GM21825 (cell line): ENCODE measurements around the gene SNRNP48.

ENCODE experiments used
- ATAC-seq: cut with Tn5 transposase; IDR thresholded peaks from one replicate; pipeline ENCODE4 v1.9.1; 2021; ENCODE audit warnings: mild to moderate bottlenecking, moderate library complexity; ENCODE audit not compliant: unreplicated experiment

SNRNP48 gene, protein sequence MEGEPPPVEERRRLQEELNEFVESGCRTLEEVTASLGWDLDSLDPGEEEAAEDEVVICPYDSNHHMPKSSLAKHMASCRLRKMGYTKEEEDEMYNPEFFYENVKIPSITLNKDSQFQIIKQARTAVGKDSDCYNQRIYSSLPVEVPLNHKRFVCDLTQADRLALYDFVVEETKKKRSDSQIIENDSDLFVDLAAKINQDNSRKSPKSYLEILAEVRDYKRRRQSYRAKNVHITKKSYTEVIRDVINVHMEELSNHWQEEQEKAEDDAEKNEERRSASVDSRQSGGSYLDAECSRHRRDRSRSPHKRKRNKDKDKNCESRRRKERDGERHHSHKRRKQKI

DNA sequence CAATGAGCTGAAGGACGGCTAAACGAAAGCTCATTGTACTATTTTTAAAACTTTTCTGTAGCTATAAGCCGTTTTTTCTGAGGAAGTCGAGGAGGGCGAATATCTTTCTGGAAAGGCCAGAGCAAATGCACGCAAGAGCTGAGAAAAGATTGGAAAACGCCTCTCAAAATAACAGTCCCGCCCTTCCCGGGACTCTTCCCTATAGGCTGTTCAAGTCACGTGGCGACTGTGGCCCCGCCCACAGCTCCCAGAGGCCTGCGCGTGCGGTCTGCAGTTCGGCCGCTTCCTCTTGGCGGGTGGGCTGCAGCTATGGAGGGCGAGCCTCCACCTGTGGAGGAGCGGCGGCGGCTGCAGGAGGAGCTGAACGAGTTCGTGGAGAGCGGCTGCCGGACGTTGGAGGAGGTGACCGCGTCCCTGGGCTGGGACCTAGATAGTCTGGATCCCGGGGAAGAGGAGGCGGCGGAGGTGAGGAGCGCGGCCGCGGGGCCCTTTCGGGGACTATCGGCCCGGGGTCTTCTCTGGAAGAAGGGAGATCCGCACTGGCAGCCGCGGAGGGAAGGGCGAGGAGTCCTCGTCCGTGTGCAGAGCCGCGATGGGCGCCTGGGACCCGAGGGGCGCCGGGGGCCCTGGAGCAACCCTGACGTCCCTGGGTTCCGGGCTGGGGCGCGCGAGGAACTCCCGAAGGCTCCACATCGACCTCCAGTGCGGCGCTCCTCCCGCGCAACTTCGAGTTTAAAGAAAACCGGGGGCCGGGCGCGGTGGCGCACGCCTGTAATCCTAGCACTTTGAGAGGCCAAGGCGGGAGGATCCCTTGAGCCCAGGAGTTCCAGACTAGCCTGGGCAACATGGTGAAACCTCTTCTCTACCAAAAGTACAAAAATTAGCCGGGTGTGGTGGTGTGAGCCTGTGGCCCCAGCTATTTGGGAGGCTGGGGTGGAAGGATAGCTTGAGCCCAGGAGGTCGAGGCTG, at the start of gene SNRNP48:
SNRNP48 (plus strand) TSS at position 250 of the 969 bp plus-strand sequence; CDS start at position 310, 60 bp downstream.
- peak; percentile 100 for ATAC-seq

DNA sequence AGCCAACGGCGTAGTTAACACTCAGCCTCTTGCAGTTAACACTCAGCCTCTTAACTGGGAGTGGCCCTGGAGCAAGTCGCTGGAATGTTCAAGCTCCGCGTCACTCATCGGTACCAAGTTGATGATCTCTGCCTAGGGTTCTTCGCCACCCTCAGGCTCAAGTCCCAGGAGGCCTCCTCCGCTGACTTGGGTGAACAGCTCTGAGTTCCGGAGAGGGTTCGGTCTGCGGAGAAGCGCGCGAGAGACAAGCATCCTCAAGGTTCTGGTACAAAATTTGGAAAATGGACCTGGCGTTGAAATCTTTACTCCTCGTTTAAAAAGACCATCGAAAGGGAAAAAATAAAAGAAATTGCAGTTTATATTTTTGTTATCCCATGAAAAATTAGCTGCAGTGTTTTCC, 49.4 kb upstream of the SNRNP48 start:
- ATAC-seq: no peak

DNA sequence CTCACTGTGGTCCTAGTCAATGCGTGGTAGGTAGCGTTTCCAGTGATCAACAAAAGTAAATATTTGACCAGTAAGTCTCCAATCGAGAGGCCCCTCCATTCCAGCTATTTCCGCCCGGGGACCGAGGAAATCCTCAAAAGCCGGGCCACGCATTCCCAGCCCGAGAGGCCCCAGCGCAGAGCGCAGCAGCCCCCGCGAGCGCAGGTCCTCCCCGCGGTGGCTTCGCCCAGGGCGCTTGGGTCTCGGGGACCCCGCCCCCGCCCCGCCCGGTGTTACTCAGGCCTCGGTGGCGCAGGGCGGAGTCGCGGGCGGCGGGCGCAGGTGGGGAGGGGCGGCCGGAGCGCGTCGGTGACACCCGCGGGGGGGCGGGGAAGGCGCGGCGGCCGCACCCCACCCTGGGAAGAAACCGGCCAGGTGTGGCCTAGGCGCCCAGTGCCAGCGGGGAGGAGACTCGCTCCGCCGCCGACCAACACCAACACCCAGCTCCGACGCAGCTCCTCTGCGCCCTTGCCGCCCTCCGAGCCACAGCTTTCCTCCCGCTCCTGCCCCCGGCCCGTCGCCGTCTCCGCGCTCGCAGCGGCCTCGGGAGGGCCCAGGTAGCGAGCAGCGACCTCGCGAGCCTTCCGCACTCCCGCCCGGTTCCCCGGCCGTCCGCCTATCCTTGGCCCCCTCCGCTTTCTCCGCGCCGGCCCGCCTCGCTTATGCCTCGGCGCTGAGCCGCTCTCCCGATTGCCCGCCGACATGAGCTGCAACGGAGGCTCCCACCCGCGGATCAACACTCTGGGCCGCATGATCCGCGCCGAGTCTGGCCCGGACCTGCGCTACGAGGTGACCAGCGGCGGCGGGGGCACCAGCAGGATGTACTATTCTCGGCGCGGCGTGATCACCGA, 48.6 kb upstream of the SNRNP48 start, which contains the start of gene DSP:
DSP (plus strand) TSS at position 497 of the 890 bp plus-strand sequence; CDS start at position 742, 245 bp downstream.
- ATAC-seq: no peak

DNA sequence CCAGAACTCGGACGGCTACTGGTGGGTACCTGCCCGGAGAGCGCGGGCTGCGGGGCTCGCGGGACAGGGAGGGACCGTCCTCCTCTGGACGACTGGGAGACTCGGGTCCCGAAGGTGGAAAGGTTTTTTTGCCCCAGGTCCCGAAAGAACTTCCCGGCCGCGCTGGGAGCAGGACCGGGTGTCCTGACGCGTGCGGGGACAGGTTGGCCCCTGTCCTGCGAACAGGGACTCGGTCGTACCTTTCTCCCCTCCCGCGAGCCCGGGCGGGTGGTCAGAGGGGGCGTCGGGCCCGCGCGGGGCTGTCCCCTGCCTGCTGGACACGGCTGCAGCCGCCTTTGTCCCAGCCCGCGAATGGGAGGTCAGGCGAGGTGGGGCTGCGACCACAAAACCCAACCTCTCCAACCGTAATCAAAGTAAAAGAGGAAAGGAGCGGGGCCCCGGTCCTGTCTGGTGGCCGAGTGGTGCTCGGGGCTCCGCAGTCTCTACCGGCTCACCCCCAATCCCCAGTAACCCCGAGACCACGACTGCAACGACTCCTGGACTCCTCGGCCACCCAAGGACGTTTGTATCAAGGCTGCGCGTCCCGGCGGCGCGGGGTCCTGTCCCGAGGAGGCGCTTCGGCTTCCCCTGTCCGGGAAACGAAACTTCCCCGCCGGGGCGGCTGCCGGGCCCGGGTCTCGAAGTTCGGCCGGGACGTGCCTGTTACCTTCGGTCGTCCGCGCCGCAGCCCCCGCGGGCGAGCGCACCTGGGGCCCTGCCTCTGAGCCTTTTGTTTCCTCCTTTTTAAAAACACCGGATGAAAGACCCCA, 47.7 kb upstream of the SNRNP48 start:
- ATAC-seq: no peak

DNA sequence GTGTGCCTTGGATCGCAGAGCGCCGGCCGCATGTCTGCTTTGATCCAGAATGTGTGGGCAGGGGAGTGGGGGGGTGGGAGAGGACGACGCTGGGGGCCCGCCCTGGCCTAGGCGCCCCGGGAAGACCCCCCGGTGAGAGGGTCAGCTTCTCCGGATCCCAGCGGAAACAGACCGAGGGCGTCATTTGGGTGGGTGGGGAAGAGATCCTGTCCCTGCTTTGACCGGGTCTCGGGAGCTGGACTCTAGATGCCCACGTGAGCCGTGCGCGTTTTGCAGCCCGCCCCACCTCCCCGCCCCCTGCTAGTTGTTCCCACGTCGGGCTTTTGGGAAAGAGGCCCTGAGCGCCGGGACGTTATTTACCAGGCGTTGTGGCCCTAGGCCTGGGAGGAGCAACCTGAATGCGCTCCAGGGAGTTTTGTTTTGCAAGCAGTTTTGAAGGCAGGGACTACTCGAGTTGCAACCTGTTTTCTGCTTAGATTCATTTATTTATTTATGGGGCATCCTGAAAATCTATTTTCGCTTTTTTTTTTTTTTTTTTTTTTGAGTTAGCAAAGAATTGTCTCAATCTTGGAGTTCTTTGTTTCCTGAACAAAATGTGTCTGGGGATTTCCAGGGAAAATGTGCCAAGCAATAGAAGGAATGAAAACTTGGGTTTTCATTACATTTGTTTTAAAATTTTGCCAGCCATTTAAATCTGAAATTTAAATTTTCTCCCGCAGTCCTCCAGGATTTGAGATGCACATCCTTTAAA, 46.9 kb upstream of the SNRNP48 start:
- ATAC-seq: no peak

DNA sequence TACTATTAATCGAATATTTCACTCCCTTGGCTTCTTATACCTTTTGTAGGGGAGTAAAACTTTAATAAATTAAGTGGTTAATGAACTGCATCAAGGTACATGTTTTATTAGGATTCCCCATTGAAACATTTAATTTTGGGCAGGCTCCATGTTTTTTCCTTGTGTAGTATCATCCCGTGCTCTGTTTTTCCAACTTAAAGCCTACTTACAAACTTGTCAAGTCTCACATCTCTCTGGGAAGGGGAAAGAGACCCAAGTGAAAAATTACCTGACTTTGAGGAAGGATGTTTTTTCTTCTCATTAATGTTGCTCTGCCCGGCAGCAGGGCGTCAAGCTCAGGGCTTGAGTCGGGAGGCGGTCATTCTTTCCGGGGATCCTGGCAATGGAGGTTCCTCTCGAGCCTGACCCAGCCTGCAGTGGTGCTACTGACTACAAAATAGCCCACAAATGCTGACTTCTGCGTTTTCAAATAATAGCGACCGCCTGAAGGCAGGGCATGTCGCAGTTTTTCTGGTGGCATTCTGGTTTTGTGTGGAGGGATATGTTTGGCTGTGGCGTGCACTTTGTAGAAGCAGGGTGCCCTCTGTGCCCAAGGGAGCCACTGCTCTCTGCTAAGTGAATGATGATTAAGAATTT, 46.1 kb upstream of the SNRNP48 start:
- ATAC-seq: no peak

DNA sequence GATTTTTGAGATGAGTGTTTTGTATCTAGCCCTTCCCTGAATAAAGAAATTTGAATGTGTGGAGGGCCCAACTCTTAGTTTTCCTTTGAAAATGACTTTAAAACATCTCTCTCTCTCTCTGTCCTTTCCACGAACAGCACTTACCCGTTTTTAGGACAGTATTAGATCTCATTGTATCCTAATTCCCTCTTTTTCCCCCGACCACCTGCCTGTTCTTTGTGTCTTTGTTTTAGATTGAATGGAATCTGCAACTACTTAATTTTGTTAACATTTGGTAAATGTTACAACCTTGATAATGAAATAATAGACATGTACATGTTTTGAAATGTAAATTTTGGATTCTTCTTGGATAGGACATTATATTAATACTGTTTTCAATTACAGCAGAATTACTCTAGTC, 45.4 kb upstream of the SNRNP48 start:
- ATAC-seq: no peak

DNA sequence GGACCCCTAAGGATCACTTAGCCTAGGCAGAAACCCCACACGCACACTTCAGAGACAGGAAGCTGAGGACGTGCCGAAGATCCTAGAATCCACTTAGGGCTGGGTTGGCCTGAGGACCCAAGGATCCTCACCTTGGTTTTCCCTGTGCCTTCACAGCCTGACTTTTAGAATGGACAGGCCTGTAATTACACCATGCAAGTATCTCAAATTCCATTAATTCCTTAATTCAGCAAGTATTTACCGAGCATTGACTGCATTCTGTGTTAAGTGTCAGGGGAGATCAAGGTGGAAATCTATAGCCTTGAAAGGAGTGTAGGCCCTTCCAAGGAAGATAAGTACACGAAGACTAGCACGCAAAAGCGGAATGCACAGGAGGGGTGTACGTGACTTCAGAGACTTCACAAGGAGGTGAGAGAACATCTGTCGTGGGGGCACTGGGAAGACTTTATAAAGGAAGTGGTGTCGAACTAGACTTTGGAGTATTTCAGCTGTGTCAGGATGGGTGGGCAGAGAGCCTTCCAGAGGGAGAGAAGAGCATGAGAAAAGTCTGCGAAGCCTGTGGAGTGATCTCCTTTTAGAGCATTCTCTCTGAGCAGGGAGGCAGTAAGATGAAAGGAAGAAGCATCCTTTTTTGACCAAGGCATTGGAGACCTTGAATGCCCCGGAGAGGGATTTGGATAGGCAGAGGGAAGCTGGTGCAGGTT, 44.5 kb upstream of the SNRNP48 start:
- no peak for ATAC-seq

DNA sequence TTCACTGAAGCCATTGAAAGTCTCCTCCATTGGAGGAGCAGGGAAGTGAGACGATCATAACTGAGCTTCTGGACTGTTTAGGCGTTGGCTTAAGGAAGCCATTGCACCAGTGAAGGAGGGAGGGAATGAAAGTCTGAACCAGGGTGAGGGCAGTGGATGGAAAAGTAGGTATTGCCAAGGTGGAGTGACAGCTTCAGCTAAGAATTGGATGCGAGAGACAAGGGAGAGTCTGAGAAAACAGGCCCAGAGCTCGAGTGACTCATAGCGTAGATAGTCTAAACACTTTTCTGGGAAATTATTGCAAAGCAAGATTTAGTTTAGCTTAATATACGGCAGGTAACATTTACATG, 44.0 kb upstream of the SNRNP48 start:
- ATAC-seq: no peak

DNA sequence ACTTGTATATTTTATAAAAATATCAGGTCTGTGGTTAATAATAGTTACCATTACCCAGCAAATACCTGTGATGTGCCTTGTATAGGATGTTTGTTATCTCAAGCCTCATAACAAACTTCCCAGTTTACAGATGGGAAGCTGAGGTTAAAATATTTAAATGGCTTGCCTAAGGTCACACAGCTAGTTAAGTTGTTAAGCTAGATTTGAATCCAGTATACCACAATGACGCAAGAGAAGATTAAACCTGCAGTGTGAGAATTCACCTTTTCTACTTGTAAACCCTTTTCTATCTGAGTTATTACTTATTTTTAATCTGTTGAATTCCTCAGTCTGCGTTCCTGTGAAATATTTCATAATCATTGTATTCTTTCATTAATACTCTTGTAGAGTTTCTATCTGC, 43.6 kb upstream of the SNRNP48 start:
- ATAC-seq: no peak

DNA sequence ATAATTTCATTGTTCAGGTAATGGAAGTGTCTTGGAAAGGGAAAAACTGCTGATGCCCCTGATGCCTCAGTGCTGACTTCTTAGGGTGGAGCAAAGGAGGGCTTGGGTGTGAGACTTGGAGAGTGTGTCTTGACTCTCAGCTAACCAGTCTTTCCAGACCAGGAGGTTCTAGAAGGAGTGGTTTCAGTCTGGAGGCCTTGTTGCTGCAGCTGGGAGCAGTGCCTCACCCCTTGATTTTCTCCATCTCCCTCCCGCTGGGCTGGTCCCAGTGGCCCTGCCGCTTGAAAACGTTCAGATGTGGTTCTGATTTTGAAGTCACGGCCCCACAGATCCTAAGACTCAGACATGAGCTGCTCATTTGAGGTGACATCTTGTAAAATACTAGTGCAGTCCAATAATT, 43.1 kb upstream of the SNRNP48 start:
- no peak for ATAC-seq

DNA sequence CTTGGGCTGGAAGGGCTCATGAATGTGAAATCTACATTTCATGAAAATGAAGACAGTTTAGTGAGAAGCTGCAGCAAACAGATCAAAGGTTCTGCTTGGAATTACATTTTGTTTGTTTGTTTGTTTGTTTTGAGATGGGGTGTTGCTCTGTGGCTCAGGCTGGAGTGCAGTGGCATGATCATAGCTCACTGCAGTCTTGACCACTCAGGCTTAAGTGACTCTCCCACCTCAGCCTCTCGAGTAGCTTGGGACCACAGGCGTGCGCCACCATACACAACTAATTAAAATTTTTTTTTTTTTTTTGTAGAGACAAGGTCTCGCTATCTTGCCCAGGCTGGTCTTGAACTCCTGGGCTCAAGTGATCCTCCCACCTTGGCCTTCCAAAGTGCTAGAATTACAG, 42.7 kb upstream of the SNRNP48 start:
- ATAC-seq: no peak

DNA sequence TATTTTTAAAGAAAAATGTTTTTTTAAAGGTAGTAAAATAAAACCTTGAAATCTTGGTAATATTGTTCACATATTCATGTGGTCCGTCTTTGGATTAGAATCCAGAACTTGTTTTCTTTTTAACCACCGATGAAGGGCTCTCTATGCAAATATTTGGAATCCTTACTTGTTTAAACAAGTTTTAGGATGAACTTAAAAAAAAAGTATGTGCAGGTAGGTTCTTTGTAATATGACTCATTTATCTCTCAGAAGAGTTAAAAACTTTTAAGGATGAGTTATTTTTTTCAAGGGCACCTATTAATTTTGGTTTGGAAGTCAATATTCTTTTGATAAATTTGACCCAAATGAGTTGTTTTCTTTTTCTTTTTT, 39.6 kb upstream of the SNRNP48 start:
- no peak for ATAC-seq

DNA sequence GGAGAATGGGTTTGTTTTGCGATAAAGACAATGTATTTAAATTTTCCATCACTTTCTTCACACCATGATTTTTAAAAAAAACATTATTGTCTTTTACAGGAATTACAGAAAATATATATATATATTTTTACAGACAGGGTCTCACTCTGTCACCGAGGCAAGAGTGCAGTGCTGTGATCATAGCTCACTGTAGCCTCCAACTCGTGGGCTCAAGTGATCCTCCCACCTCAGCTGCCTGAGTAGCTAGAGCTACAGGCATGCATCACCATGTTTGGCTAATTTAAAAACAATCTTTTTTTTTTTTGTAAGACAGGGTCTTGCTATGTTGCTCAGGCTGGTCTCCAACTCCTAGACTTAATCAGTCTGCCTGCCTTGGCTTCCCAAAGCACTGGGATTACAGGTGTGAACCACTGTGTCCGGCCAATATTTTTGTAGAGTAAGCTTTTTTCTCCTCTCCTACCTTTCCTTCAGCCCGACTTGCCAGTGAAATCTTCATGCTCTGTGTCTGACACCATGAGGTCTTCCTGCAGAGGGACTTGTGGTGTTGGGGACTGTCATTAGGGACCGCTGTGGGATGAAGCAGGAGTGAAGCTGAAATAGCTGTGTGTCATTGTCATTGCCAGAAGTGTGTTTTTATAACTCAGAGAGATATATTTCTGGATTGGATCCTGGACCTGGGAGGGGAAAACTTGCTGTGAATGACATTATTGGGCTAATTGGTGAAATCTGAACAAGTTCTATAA, 35.3 kb upstream of the SNRNP48 start:
- no peak for ATAC-seq

DNA sequence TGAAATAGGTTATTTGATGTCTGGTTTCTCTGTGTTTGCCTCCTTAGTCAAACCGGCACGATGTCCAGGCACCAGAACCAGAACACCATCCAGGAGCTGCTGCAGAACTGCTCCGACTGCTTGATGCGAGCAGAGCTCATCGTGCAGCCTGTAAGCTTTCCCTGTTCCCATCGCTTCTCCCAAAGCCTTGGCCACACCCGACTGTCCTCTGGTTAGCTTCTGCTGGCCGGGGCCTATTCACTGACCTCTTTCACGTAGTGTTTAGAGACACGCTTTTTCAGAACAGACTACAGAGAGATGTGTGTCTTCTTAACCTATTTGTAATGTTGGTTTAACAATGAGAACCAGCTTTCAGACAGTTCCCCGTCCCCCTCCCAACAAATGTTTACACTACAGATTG, 34.3 kb upstream of the SNRNP48 start:
- ATAC-seq: no peak

DNA sequence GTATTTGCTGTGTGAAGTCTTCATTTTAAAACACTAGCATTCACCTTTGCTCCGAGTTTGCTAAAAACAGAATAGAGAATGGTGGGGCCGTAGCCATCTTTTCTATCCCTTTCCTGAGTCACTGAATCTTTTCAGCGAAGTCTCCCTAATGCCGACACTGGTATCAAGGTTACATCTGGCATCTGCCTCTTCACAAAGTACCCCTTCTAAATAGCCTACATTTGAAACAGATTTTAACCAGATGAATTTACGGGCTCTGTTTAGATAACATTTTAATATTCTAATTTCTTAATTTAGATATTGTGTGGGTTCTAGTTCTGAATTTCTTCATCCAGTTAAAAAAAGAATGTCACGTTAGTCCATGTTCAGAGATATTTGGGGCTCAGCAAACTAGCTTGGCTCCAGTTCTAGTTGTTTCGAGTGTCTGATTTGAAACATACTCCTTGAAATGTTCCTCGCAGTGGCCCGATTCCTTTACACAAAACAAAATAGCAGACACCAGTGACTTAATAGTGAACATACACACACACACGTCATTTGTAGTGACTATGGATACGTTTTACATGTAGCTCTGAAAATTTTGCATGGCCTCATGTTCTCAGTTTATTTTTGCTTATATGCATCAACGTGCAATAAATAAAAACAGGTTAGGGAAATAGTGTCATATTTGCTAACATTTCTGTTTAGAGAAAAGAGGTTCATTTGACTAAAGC, 33.4 kb upstream of the SNRNP48 start:
- no peak for ATAC-seq

DNA sequence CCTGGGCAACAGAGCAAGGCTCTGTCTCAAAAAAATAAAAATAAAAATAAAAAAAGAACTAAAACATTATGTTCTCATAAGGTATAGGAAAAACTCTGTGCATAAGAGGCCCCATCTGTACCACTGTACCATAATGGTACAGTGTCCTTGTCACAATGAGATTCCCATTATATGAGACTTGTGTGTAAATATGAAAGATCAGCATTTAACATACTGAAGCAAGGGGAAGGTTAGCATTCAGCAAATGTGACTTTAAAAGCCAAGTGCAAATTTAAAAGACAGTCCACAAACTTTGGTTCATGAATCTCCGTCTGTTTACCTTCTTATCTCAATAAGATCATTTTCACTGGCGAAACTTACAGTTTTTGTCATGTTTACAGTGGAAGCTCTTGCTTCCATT, 32.3 kb upstream of the SNRNP48 start:
- no peak for ATAC-seq
